ENCODE measurements around the gene FSTL4. TPM values are rescaled to one million over a fixed set of nuclear protein-coding genes. Genes with fewer than 3 reads are reported as not detected.

Gene FSTL4
- total RNA-seq, 4 donors from 2014 or later: 0.22 to 0.47 (median 0.27) TPM; not detected in 1

DNA sequence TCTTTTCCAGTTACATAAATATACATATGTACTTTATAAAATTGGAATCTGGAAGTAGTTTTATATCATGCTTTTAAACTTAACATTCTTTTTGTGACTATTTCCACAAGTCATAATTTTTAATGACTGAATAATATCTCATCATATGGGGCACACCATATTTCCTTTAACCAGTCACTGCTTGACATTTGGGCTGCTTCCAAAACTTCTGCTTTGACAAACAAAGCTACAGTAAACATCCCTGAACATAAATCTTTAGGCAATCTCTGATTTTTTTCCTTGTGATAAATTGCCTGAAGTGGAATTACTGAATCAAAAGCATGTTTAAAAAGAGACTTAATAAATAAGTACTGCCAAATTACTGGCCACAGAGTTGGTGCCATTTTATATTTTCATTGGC lies 178.0 kb downstream of the FSTL4 start:
- no peaks in the 10 kb centered on the region for H3K36me3 ChIP-seq
- no peaks in the 10 kb centered on the region for H3K4me1 ChIP-seq
- TF ChIP-seq POLR2AphosphoS5 (IDR thresholded peaks at IDR 0.05) (no peak), POLR2A (IDR thresholded peaks at IDR 0.05) (no peak), EP300 (IDR thresholded peaks at IDR 0.05) (no peak), CTCF (IDR thresholded peaks at IDR 0.05) (no peak)
- ATAC-seq: no peak
- no peaks in the 10 kb centered on the region for H3K9me3 ChIP-seq
- peaks cover 4% of the 10 kb centered on the region for H3K27me3 ChIP-seq
- H3K4me3 ChIP-seq: no peak overlapping the region
- no peak overlapping the region for H3K27ac ChIP-seq

GRCh38 chr5:133433641-133434040 lies 178.7 kb downstream of the FSTL4 start:
- TF ChIP-seq EP300 (IDR thresholded peaks at IDR 0.05): no peak
- TF ChIP-seq POLR2A (IDR thresholded peaks at IDR 0.05): no peak
- no peak for TF ChIP-seq POLR2AphosphoS5 (IDR thresholded peaks at IDR 0.05)
- no peak for TF ChIP-seq CTCF (IDR thresholded peaks at IDR 0.05)
- Histone ChIP-seq H3K9me3 (no peaks in the 10 kb centered on the region), H3K27ac (no peak overlapping the region), H3K4me3 (no peak overlapping the region), H3K36me3 (no peaks in the 10 kb centered on the region), H3K27me3 (peaks cover 6% of the 10 kb centered on the region), H3K4me1 (no peaks in the 10 kb centered on the region)
- WGBS, 2 donors (ENCODE audit: low coverage in 1 of 2): 66 to 77% methylated on average over 3 to 6 of the region's 6 CpGs
- no peak for ATAC-seq

GRCh38 chr5:133432956-133433532 lies 179.3 kb downstream of the FSTL4 start:
- Histone ChIP-seq H3K9me3 (no peaks in the 10 kb centered on the region), H3K27ac (no peak overlapping the region), H3K27me3 (peaks cover 6% of the 10 kb centered on the region), H3K4me1 (no peaks in the 10 kb centered on the region), H3K4me3 (no peak overlapping the region), H3K36me3 (no peaks in the 10 kb centered on the region)
- 52 to 73% methylated on average over 3 of the region's 3 CpGs for WGBS, 2 donors (ENCODE audit: low coverage in 1 of 2)
- ATAC-seq: no peak
- no peak for TF ChIP-seq CTCF (IDR thresholded peaks at IDR 0.05)
- no peak for TF ChIP-seq EP300 (IDR thresholded peaks at IDR 0.05)
- TF ChIP-seq POLR2AphosphoS5 (IDR thresholded peaks at IDR 0.05): no peak
- no peak for TF ChIP-seq POLR2A (IDR thresholded peaks at IDR 0.05)

DNA sequence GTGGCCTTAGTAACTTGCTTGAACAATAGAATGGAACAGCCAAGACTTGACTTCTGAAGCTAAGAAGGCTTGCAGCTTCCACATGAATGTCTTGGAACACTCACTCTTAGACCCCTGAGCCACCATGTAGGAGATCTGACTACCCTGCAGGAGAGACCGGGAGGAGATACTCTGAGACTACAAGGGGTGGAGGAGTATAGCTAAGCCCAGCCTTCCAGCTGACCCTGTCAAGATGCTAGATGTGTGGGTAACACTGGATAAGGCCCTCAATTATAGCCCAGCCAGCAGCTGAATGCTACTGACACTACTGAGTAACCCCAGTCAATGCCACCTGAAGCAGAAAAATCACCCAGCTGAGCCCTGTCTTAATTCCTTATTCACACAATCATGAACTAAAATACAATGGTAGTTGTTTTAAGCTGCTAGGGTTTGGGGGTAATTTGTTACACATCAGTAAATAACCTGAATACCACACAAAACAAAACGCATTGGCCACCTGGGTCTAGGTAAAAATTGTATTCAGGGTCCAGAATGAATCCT lies 180.9 kb downstream of the FSTL4 start:
- no peak overlapping the region for H3K4me3 ChIP-seq
- no peaks in the 10 kb centered on the region for H3K9me3 ChIP-seq
- H3K27ac ChIP-seq: no peak overlapping the region
- 93 to 100% methylated on average over 1 of the region's 2 CpGs for WGBS, 2 donors (ENCODE audit: low coverage in 1 of 2)
- no peak for ATAC-seq
- H3K36me3 ChIP-seq: no peaks in the 10 kb centered on the region
- peaks cover 12% of the 10 kb centered on the region for H3K27me3 ChIP-seq
- TF ChIP-seq CTCF (IDR thresholded peaks at IDR 0.05) (no peak), POLR2AphosphoS5 (IDR thresholded peaks at IDR 0.05) (no peak), EP300 (IDR thresholded peaks at IDR 0.05) (no peak)
- H3K4me1 ChIP-seq: no peaks in the 10 kb centered on the region

- H3K27ac ChIP-seq: no peak overlapping the region
- TF ChIP-seq POLR2A (IDR thresholded peaks at IDR 0.05) (no peak), POLR2AphosphoS5 (IDR thresholded peaks at IDR 0.05) (no peak), EP300 (IDR thresholded peaks at IDR 0.05) (no peak), CTCF (IDR thresholded peaks at IDR 0.05) (no peak)
- H3K9me3 ChIP-seq: no peaks in the 10 kb centered on the region
- no peak overlapping the region for H3K4me3 ChIP-seq
- H3K4me1 ChIP-seq: no peaks in the 10 kb centered on the region
- ATAC-seq: no peak
- H3K36me3 ChIP-seq: no peaks in the 10 kb centered on the region
- peaks cover 18% of the 10 kb centered on the region for H3K27me3 ChIP-seq
Observed at GRCh38 chr5:133430095-133430494, 182.2 kb downstream of the FSTL4 start.
